Aorta (tissue), 5 donors: ENCODE measurements around the gene TIGD2. TPM values are rescaled to one million over a fixed set of nuclear protein-coding genes. Genes with fewer than 3 reads are reported as not detected.

Experiments
- ATAC-seq: fragments of 200-7000 bp; cut with Tn5 transposase; one replicate; pipeline ENCODE4 v1.9.1; 2022; ENCODE audit warnings: moderate library complexity; ENCODE audit not compliant: low FRiP score
- DNase-seq, 2 donors: peaks; one replicate each; pipeline ENCODE4 v3.0.0-alpha.2; 2020
- H3K27ac ChIP-seq, 2 donors: one replicate each; pipeline ENCODE4 v1.5.1; 2013; ENCODE audit warnings: low read length in 2 of 2, mild to moderate bottlenecking in 2 of 2, moderate library complexity in 2 of 2, control low read depth in 1 of 2, inconsistent platforms in 1 of 2, low read depth in 1 of 2
- H3K27me3 ChIP-seq, 2 donors: one replicate each; pipeline ENCODE4 v1.6.1; 2013; ENCODE audit warnings: control low read depth in 1 of 2, low read length in 1 of 2, mild to moderate bottlenecking in 1 of 2, moderate library complexity in 1 of 2; ENCODE audit not compliant: insufficient read depth in 2 of 2, control insufficient read depth in 1 of 2
- H3K36me3 ChIP-seq, 2 donors: one replicate each; pipeline ENCODE4 v1.6.1; 2013; ENCODE audit warnings: control low read depth in 1 of 2, low read length in 1 of 2, mild to moderate bottlenecking in 1 of 2; ENCODE audit not compliant: insufficient read depth in 2 of 2, control insufficient read depth in 1 of 2
- H3K4me1 ChIP-seq, 2 donors: one replicate each; pipeline ENCODE4 v1.6.1; 2013; ENCODE audit warnings: low read length in 2 of 2, control low read depth in 1 of 2, mild to moderate bottlenecking in 1 of 2, moderate library complexity in 1 of 2; ENCODE audit not compliant: insufficient read depth in 2 of 2, control insufficient read depth in 1 of 2
- H3K4me3 ChIP-seq, 2 donors: one replicate each; pipeline ENCODE4 v1.5.1; 2013; ENCODE audit warnings: low read length in 2 of 2, control low read depth in 1 of 2, mild to moderate bottlenecking in 1 of 2
- H3K9me3 ChIP-seq: one replicate; pipeline ENCODE4 v1.6.1; 2013; ENCODE audit warnings: mild to moderate bottlenecking, low read length; ENCODE audit not compliant: control insufficient read depth
- WGBS, 2 donors: extraction: QIAGEN DNeasy Blood & Tissue Kit; methylation state at CpG; one replicate each; pipeline ENCODE4 v1.1.7; 2013; 5-methylcytosine and 5-hydroxymethylcytosine counted together
- intact Hi-C, 2 donors: fragments of 100-400 bp; cut with DNase I; formaldehyde crosslinking; loops; one replicate each; pipeline versions ENCODE4 v1.14.2 to v1.15.0; 2022
- long read RNA-seq, 2 donors: library from polyadenylated mRNA; unstranded; transcript quantifications; one replicate each; pipeline ENCODE4 v2.0.0, GENCODE V29; 2020 to 2021
- polyA plus RNA-seq, 2 donors: library from polyadenylated mRNA; stranded (reverse); fragments of 200-250 nt; gene quantifications; one replicate each; pipeline ENCODE4 v1.2.3, GENCODE V29; 2013
- total RNA-seq, 2 donors: library from RNA; stranded (reverse); fragmentation: NEBNext Ultra II Directional; extraction: Animal tissue kit (Norgen Biotek cat#: 25700); gene quantifications; one replicate each; pipeline ENCODE4 v1.2.1, GENCODE V29; 2021
- donor health status: healthy with polysubstance abuse.
- donor health status: Bipolar disorder and iron deficiency.
- donor health status: DM: no; HTN: no; CAD: no.
- donor health status: DM: no; HTN: no; CAD: no.
- donor health status: DM: yes; HTN: yes; CAD: no.

Gene TIGD2
- total RNA-seq (1 to 10 TPM; 1.5 to 2.2 TPM), polyA plus RNA-seq (1 to 10 TPM; 1.2 to 1.5 TPM)
- long read RNA-seq, donor 1, partial matches to known transcripts = 0 of 5 reads
- long read RNA-seq, donor 1, other reads (novel, unspliced or antisense) = 0 of 5 reads
- long read RNA-seq, donor 2 = 0 reads

DNA sequence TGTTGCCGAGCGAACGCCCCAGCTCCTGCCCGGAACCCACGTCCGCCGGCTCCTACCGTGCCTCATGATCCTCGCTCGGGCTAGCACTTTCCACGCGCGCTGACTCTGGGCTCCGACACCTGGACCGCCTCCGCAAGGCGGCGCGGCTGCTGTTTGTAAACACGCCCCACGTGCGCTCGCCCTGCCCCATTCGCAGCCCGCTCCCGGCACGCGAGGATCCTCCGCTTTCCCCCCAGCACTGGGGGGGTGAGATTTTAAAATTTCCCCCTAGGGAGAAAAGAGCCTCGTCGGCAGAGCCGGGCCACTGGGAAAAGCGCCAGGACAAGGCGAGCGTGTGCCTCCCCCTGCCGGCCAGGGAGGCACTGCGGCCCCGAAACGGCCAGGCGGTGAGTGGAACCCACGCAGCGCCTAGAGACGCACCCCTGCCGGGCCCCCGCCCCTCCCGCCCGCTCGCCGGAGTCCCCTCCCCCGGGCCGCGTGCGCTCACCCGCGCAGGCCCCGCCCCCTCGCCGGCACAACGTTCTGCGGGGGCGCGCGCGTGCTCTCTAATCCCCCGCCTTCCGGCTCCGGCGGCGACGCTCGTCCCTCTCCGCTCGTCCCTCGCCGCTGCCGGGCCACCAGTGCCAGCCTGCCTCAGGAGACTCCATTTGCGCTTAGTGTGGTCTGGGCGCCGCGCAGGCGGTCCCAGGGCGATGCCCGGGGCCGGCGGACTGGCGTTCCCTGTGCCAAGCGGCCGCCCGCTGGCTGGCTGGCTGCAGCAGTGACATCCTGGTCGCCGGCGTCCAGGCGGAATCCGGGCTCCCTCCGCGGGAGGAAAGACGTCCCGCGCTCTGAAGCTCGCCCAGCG lies at the start of gene TIGD2:
TSS of gene TIGD2 (plus strand) at position 548 of the 847 bp plus-strand sequence. CDS start 1,442 bp downstream, outside the sequence.
- no peaks in the 10 kb centered on the region for H3K4me1 ChIP-seq
- H3K27ac ChIP-seq = peak within 1 kb of the TSS in 1 of 2 donors; percentile 38
- peak within 1 kb of the TSS; percentile 38 to 65 for H3K4me3 ChIP-seq
- H3K9me3 ChIP-seq = no peaks in the 10 kb centered on the region
- peak; percentile 90 to 96 for DNase-seq
- H3K27me3 ChIP-seq = no peaks in the 10 kb centered on the region
- WGBS, 2 donors = 0% methylated on average over 69 to 101 of the region's 101 CpGs
- intact Hi-C loops = loop anchor here (5.0 kb wide), 1 partner anchor 54 kb away; the partner anchor contains the start of gene FAM13A (in 2 of the 2)
- H3K36me3 ChIP-seq = no peaks in the 10 kb centered on the region
- ATAC-seq = peak; percentile 98

- intact Hi-C loops = no loop called here
- no peak overlapping the region for H3K27ac ChIP-seq
Observed at GRCh38 chr4:89064848-89065247, 46.5 kb upstream of the TIGD2 start.

DNA sequence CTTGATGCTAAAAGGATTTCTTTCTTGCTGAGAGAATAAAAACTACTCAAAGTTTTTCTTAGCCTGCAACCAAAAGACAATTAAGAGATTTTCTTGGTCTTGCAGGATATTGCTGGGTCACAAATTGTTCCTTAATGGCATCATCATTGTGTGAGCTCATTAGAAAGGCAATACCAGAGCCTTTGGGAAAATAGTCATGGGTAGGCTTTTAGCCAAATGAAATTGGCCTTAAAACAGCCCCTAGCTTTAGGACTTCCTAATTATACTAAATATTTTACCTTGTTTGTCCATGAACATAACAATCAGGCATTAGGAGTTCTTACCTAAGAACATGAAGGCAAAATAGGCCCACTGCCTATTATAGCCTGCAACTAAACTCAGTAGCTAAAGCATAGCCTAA lies 43.9 kb upstream of the TIGD2 start:
- H3K9me3 ChIP-seq = no peaks in the 10 kb centered on the region
- intact Hi-C loops = no loop called here
- no peak overlapping the region for H3K4me3 ChIP-seq
- ATAC-seq (no peak), DNase-seq (no peak)
- no peak overlapping the region for H3K27ac ChIP-seq
- no peaks in the 10 kb centered on the region for H3K4me1 ChIP-seq
- H3K36me3 ChIP-seq = no peaks in the 10 kb centered on the region
- H3K27me3 ChIP-seq = no peaks in the 10 kb centered on the region

More at GRCh38 chr4:89064848-89065247, 46.5 kb upstream of the TIGD2 start:
- ATAC-seq = no peak
- DNase-seq = no peak
- Histone ChIP-seq H3K27me3 (no peaks in the 10 kb centered on the region), H3K4me3 (no peak overlapping the region), H3K9me3 (no peaks in the 10 kb centered on the region), H3K36me3 (no peaks in the 10 kb centered on the region), H3K4me1 (no peaks in the 10 kb centered on the region)
- WGBS, 2 donors = 64 to 96% methylated on average over 3 of the region's 3 CpGs

DNA sequence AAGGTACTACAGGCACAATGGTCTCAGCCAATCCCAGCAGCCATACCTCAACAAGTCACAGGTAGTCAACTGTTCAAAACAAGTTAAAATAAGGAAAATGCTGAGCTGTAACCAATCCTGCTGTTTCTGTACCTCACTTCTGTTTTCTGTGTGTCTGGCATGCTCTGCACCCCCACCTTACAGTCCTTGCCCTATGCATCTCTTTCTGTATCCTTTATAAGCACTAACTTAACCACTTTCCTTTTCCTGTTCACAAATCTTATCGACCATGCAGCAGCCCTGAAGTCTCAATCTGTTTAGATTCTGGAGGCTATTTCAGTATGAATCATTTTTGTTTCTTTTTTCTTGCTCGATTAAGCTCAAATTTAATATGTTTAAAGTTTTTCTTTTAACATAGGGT lies 41.9 kb upstream of the TIGD2 start:
- DNase-seq = no peak
- no peak for ATAC-seq
- intact Hi-C loops = no loop called here
- Histone ChIP-seq H3K9me3 (no peaks in the 10 kb centered on the region), H3K36me3 (no peaks in the 10 kb centered on the region), H3K27ac (no peak overlapping the region), H3K4me3 (no peak overlapping the region), H3K4me1 (no peaks in the 10 kb centered on the region), H3K27me3 (no peaks in the 10 kb centered on the region)
- 62 to 63% methylated on average over 2 of the region's 2 CpGs for WGBS, 2 donors

DNA sequence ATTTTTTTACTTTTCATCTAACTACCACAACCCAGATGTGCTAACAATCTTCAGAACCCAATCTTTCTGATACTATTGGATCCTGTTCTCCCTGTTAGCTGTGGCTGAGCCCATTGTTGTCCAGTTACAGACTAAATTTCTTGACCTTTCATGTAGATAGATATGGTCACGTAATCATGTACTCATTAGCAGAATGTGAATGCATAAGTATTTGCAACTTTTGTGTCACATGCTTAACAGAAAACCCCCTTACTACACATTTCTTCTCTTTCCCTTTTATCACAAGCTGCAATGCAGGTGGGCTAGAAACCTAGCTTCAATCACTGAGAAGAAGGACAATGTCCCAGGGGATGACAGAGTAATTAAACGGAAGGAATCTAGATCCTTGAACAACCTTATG lies 41.3 kb upstream of the TIGD2 start:
- DNase-seq = no peak
- ATAC-seq = no peak
- Histone ChIP-seq H3K9me3 (no peaks in the 10 kb centered on the region), H3K27ac (no peak overlapping the region), H3K27me3 (no peaks in the 10 kb centered on the region), H3K36me3 (no peaks in the 10 kb centered on the region), H3K4me3 (no peak overlapping the region), H3K4me1 (no peaks in the 10 kb centered on the region)
- WGBS, 2 donors = 85 to 95% methylated on average over 2 of the region's 2 CpGs
- intact Hi-C loops = no loop called here

DNA sequence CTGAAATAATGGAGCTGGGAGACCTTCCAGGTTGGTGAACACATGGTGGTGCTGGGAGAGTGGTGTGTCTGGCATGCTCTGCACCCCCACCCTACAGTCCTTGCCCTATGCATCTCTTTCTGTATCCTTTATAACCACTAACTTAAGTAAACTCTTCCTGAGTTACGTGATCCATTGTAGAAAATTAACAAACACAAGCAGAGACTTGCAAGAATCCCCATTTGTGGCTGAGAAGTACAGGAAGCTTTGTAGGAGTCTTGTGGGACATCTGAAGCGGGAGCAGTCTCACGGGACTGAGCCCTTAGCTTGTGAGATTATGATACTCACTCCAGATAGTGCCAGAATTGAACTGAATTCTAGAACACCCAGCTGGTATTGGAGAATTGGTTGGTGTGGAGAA lies 40.0 kb upstream of the TIGD2 start:
- 85 to 87% methylated on average over 3 of the region's 3 CpGs for WGBS, 2 donors
- Histone ChIP-seq H3K36me3 (no peaks in the 10 kb centered on the region), H3K4me1 (no peaks in the 10 kb centered on the region), H3K4me3 (no peak overlapping the region), H3K27me3 (no peaks in the 10 kb centered on the region), H3K9me3 (no peaks in the 10 kb centered on the region), H3K27ac (no peak overlapping the region)
- intact Hi-C loops = no loop called here
- DNase-seq (no peak), ATAC-seq (no peak)

GRCh38 chr4:89072921-89073320 lies 38.4 kb upstream of the TIGD2 start:
- ATAC-seq = no peak

DNA sequence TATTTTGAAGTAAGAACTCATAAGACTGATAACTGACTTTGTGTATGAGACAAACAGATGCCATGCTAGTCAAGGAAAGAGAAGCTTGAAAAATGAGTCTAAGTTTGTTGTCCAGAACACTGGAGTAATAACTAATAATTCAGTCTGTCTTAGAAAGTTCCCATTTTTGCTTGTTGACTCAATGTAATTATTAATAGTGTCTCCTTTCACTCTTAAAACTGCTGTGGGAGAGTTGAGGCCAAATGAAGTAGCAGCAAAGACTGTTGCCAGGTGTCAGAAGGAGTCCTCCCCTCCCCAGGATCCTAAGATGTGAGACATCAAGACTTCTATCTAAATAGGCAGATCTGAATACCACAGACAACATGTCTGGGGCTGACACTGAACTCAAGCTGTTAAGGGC lies 33.6 kb upstream of the TIGD2 start:
- H3K27me3 ChIP-seq = no peaks in the 10 kb centered on the region

More at GRCh38 chr4:89072921-89073320, 38.4 kb upstream of the TIGD2 start:
- WGBS, 2 donors = 90 to 95% methylated on average over 1 of the region's 1 CpG
- intact Hi-C loops = no loop called here
- no peaks in the 10 kb centered on the region for H3K4me1 ChIP-seq
- no peak for DNase-seq
- no peaks in the 10 kb centered on the region for H3K36me3 ChIP-seq
- H3K27me3 ChIP-seq = no peaks in the 10 kb centered on the region
- H3K4me3 ChIP-seq = no peak overlapping the region
- no peak overlapping the region for H3K27ac ChIP-seq
- peaks cover 2% of the 10 kb centered on the region for H3K9me3 ChIP-seq

DNA sequence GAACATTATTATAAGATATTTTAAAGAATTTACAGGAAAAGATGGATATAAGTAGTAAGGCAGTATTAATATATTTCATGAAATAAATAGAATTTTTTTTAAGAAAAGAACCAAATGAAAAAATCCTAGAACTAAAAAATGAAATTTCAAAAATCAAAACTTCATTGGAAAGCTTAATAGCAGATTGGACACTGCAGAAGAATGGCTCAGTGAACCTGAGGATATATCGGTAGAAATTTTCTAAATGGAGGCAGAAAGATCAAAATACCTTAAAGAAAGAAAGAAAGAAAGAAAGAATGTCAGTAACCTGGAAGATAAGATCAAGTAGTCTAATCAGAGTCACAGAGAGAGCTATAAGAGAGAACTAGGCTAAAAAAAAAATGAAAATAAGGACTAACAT lies 33.0 kb upstream of the TIGD2 start:
- no peak for ATAC-seq
- DNase-seq = no peak
- intact Hi-C loops = no loop called here
- Histone ChIP-seq H3K4me1 (no peaks in the 10 kb centered on the region), H3K27ac (no peak overlapping the region), H3K9me3 (peaks cover 2% of the 10 kb centered on the region), H3K4me3 (no peak overlapping the region), H3K36me3 (no peaks in the 10 kb centered on the region), H3K27me3 (no peaks in the 10 kb centered on the region)
- 72 to 77% methylated on average over 1 of the region's 1 CpG for WGBS, 2 donors

More for the DNA sequence above, 33.6 kb upstream of the TIGD2 start:
- Histone ChIP-seq H3K36me3 (no peaks in the 10 kb centered on the region), H3K4me1 (no peaks in the 10 kb centered on the region), H3K9me3 (peaks cover 2% of the 10 kb centered on the region), H3K4me3 (no peak overlapping the region), H3K27ac (no peak overlapping the region)
- DNase-seq (no peak), ATAC-seq (no peak)
- intact Hi-C loops = no loop called here
